GM21515 (cell line): ENCODE measurements around the gene SH2D6.
A peak's percentile ranks its signal among the peaks of the same experiment; 100 is the strongest.

Source experiments
- ATAC-seq: cut with Tn5 transposase; IDR thresholded peaks from one replicate; pipeline ENCODE4 v1.9.1; 2021; ENCODE audit not compliant: unreplicated experiment

The SH2D6 gene

DNA sequence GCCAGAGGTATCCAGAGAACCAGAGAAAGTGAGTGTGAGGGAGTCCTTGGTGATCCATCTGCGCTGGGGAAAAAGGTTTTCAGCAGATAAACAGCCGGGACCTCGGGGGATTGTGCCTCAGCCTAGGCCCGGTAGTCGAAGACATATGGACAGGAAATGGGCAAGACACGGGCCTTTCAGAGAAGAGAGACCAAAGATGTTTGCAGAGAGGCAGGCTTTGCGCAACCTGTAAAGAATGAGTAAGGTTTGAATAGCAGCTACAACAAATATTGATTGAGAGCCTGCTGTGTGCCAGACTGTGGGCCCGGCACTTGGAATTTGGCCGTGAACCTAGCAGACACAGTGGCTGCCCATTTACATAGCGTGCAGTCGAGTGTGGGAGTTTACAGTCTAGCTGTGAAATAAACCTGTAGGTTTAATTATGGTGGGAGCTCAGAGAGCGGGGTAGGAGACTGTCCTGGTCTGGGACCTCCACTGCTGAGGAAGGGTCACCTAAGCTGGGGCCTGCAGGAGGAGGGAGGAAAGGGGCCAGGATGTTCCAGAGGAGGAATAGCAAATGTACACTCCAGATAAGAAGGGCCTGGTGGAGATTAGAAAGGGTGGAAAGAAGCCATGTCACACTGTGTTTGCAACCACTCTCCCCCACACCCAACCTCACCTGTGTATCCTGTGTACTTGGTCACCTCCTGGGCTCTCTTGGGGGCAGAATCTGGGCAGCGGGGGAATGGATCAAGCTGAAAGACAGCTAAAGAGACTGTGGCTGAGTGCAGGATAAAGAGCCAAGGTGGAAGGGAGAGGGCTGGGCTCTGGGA is 3.0 kb downstream of the SH2D6 start:
- ATAC-seq = no peak

DNA sequence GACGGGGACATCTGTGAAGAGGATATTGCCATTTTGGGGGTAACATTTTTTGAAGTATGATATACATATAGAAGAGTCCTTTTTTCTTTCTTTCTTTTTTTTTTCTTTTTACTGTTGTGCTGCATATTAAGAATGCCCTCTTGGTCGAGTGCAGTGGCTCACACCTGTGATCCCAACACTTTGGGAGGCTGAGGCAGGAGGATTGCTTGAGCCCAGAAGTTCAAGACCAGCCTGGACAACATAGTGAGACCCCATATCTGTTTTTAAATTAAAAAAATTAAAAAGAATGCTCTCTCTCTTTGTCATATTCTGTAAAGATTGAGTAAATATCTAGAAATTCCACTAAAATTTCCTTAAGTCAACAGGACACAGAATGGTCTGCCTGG is 3.6 kb downstream of the SH2D6 start:
- ATAC-seq = no peak

DNA sequence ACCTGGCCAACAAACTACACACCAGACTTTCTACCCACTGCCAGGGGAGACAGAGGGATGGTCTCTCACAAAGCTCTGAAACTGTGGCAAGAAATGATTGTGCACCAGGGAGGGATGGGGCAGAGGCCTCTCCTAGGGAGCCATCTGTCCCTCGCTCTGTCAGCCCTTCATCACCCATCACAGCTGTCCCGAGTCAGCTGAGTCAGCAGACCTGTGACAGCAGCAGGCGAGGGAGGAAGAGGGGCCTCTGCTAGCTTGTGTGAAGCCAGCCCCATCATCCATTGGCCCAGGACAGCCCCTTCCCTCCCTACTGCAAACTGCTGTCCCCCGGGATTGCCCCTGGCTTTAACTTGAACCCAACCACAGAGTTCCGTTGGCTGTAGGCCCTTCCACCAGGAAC is 5.0 kb downstream of the SH2D6 start:
- ATAC-seq = no peak

DNA sequence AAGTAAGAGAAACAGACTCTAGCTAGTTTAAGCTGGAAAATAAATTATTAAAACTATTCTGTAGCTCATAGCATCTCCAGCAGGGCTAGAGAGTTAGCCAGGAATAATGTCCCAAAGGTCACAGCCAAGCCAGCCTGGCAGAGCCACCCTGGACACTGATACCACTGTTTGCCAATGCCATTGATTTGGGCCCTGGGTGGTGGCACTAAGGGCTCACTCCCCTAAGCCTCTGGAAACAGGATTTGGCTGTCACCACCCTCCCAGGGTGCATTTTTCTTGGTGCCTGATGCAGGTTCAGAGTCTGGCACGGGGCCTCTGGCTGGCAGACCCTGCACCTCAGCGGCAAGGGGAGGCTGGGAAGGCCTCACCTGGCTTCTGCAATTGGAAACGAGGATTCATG is 7.1 kb downstream of the SH2D6 start:
- ATAC-seq = no peak

DNA sequence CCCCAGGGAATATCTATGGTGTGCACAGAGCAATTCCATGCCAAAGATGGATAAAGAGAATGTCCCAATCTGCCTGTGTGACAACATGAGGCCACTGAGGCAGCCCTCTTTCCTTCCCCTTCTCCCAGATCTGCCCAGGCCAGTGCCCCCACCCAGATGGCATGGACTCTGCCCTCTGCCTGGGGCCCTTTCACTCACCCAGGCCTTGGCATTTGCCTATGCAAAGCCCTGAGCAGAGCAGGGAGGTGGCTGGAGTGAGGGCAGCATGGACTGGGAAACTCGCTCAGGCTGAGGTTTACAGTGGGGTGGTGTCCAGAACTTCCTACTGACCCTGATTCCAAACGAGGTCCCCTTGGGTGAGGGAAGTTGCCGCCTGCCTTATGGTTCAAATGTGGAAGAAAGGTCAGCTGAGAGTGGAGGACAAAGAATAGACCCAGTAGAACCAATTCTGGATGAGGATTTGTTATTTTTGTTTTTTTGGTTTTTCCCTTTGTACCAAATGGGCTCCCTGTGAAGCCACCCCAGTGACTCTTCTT is 8.9 kb downstream of the SH2D6 start:
- no peak for ATAC-seq

DNA sequence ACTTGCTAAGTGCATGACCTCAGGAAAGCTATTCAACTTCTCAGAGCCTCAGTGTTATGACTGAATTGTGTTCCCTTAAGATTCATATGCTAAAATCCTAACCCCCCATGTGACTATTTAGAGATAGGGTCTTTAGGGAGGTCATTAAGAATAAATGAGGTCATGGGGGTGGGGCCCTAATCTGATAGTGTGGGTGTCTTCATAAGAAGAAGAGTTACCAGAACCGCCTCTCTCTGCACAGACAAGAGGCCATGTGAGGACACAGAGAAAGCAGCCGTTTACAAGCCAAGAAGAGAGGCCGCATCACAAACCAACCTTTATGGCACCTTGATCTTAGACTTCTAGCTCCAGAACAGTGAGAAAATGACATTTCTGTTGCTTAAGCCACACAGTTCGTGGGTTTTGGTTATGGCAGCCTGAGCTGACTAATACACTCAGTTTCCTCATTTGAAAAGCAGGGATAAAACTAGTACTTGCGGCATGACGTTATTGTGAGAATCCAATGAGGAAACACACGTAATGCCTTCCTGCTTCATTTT is 9.9 kb downstream of the SH2D6 start:
- ATAC-seq = no peak

DNA sequence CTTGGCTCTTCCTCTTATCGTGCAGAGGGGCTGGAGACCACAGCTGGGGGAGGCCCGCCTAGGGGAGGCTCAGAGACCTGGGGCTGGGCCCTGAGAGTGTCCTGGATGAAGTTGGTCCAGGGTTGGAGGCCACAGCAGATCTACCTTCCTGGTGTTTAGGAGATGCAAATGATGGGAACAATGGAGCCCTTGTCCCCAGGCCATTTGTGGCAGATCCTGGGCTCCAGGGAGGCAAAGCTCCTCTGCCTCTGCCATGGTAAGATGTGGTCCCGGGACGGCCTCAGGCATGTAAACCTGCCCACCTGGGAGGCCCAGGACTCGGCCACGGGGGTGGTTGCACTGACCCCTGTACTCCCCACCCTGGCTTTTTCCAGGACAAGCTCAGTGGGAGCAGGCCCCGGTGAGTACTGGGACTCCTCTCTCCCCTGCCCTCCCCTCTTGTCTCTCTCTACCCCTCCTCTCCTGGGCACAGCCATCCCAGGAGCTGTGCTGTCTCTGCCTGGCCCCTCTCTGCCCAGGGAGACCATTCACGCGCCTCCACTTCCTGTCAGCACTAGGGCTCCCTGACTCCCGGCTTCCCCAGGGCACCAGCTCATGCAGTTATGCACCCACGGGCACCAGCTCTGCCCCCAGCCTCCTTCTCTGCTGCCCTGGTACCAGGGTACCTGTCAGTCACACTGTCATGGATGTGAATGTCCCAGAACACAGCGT is 10.9 kb downstream of the SH2D6 start:
- ATAC-seq = no peak

DNA sequence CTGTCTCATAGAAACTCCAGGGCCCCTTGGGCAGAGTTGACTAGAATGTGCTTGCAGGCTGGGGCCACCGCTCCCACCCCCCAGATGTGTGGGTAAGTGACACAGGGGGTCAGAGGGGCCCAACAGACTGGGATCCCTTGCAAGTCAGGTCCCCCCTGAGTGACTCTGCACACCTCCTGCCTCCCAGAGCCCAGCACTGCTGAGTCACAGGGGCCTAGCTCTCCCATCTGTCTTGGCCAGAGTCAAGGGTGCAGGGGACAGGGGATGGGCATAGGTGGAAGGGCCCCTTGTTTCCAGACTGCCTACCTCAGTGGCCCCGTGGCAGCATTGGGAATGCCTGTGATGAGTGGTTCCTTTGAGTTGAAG is 11.4 kb downstream of the SH2D6 start:
- no peak for ATAC-seq

DNA sequence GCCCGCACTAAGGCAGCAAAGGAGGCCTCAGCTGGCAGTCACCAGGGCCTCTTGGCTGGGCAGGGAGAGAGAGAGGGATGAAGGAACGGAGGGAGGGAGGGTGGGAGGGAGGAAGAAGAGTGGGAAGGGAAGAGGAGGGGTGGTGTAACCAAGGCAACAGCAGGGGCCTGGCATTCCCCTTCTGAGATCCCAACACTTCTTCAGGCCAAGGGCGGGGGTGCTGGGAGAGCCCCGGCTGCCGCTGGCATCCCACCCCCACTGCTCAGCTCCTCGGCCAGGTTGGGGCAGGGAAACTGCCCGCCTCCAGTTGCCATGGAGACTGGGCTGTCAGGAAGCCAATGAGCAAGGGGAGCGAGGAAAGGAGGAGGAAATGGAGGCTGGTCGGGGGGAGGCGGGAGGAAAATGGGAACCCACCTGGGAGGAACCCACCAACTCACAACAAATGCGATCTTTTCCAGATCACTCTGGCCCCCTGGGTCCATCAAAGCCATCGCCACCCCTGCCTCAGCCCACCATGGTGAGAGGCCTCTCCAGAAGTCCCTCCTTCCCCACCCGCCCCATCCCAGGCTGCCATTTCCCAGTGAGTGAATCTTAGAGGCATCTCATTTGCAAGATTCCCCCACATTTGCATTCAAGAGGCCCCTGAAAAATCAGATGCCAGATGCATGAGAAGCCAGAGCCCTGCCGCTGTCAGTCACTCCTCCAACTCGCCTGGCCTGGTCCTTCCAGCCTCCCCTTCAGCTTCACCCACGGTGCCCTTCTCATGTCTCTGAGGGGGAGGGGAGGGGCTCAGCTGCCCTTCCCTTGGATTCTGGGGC is 12.4 kb downstream of the SH2D6 start:
- no peak for ATAC-seq

DNA sequence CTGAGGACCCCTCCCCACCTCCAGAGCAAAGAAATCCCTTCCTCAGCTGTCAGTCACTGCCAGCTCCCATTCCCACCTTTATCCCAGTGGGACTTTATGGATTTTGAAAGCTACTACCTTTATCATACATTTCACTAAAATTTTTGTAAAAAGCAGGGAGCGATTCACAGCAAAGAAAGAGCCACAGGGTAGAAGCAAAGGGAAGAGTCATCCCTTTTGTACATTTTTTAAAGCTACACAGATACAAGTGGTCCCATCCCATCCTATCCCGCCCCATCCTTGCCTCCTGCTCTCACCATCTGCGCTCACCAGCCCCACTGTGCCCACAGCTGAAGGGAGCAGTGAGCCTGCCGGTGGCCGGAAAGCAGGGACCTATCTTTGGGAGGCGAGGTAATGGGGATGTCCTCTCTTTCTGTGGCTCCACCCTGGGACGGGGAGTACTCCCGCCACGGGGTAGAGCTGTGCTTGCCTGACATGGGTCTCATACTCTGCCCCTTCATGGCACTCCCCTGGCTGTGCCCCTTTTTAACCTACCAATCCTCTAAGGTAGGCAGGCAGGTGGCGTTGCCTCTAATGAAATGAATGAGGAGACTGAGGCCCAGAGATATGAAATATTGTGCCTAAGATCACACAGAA is 13.2 kb downstream of the SH2D6 start:
- ATAC-seq = no peak

DNA sequence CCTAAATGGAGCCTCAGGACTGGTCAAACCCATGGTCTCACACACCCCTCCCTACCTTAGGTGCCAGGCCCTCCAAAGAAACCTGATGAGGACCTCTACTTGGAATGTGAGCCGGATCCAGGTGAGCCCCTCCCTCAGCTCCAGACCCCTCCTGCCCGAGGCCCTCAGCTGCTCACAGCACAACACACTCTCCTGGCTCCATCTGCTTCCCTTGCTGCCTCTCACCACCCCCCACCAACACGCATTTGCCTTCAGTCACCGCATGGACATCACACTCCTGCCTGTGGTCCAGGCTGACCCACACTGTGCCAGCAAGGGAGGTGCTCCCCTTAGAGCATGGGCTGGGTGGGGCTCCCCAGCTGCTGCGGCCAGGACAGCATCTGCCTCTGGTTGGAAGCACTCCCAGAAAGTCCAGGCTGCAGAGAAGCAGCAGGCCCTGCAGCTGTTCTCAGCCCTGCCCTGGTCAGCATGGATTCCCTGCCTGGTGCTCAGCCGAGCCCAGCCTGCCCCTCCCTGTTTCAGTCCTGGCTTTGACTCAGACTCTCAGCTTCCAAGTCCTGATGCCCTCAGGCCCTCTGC is 15.1 kb downstream of the SH2D6 start:
- no peak for ATAC-seq

DNA sequence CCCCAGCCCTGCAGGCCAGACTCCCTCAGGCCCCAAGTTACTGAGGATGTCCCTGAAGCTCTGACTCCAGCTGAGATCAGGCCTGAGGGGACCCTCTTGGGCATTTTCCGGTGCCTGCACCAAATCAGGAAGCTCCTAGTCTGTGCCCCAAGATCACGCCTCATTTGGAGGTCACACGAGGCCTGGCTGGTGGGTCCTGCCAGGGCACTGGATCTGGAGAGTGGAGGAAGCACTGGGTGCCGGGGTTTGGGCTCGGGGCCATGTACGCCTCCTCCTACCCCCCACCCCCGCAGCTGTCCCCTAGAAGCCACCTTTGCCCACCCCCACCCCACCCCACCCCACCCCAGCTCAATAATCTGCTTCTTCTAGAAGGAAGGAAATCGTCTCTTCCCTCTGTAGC is 16.2 kb downstream of the SH2D6 start:
- ATAC-seq = no peak

DNA sequence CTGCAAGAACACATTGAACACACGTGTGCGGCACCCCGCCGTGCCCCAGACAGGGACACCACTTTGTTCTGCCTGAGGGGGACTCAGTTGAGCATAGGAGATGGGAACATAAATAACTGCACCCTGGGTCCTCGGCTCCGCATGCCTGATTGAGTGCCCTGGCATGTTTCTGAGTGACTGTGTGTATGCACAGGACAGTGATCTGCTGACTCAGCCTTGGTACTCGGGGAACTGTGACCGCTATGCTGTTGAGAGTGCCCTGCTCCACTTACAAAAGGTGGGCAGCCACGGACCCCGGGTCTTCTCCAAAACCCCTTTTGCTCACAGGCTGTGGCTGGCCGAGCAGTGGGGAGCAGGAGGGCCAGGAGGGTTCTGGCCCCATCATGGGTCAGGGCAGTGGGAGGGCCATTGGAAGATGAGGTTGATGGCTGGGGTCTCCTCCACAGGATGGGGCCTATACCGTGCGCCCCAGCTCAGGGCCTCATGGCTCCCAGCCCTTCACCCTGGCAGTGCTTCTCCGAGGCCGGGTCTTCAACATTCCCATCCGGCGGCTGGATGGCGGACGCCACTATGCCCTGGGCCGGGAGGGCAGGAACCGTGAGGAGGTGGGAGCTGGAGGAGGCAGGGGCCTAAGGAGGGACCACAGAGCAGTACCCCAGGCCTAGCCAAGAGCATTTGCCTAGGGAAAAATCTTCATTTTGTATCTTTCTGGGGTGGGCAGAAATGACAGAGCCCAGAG is 16.9 kb downstream of the SH2D6 start:
- ATAC-seq = no peak

DNA sequence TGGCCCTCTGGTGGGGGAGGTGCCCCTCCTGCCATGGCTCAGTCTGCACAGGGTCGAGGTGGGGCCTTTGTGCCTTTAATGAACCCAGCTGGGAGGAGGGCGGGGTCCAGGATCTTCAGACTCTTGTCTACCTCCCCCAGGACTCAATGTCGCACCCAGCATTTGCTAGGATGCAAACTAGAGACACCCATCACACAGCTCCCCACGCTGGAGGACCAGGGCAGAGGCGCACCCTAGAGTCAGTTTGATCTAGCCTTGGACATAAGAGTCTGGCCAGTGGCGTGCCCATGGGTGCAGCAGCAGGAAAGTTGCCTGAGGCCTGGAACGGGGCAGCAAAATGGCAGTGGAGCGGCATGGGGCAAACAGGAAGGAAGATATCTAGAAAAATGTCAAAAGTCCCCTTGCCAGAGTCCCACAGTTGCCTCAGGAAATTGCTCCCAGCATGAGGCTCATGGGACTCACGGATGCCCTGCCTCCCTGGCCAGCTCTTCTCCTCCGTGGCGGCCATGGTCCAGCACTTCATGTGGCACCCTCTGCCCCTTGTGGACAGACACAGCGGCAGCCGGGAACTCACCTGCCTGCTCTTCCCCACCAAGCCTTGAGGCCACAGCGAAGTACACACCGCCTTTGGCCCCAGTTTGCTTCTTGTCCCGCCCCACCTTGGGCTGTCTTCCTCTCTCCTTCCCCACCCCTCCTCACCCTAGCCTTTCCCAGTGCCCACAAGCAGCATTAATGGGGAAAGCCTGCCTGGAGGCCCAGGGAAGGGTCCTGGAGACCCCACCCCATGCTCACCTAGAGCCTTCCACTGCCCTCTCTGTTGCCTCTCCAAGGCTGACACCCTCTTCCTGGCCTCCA is 17.7 kb downstream of the SH2D6 start:
- no peak for ATAC-seq

DNA sequence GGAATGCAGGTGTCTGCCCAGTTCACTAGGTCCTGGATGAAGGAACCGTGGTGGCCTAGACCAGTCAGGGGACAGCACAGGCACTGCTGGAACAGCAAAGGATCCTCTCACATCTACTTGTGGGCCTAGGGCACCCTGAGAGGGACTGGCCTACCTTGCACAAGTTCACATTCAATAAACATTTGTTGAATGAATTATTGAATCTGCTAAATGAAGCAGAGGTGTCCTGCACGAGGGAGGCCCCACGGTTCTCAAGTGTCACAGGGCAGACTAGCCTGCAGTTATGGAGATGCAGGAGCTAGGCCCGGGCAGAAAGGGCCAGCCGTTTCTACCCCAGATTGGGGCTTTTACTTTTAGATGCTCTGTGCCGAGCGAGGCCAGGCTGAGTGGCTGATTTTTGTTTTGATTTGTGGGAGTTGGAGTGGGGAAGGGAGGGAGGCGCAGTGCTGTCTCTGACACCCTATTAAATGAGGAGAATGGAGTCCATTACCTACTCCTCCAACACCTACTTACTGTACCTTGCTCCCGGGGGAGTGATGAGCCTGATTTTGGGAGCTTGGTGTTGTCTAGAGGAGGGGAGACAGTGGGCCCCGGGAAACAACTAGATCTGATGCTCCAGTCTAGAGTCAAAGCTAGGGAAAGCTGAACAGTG is 18.4 kb downstream of the SH2D6 start:
- no peak for ATAC-seq

DNA sequence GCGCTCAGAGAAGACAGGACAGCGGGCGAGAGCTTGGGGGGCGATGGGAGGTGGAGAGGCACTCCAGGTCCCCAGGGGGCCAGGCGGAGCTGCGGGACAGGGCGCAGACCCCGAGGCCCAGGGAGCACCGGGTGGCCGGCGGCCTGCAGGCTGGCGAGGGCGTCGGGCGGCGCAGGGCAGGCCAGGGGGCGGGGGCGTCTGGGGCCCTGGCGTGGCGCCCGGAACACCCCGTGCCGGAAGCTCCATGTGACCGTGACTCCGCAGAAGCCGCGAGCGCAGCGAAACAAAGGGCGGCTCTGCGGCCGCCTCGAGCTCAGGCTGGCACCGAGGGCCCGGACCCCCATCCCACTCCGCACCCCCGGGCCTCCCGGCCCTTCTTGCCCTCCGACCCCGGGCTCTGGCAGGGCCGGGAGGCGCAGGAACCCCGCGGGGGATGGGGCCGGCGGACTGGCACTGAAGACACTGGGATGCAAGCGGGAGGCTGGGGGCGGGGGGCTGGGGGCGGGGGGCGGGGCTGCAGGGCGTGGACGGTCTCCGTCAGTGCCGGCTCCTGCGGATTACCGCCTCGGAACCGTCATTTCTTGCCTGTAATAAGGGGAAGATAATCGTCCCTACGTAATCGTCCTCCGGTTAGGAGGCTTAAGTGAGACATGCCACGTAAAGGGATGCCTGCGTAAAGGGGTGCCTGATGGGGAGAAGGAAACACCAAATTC is 19.1 kb downstream of the SH2D6 start:
- peak; percentile 78 for ATAC-seq

DNA sequence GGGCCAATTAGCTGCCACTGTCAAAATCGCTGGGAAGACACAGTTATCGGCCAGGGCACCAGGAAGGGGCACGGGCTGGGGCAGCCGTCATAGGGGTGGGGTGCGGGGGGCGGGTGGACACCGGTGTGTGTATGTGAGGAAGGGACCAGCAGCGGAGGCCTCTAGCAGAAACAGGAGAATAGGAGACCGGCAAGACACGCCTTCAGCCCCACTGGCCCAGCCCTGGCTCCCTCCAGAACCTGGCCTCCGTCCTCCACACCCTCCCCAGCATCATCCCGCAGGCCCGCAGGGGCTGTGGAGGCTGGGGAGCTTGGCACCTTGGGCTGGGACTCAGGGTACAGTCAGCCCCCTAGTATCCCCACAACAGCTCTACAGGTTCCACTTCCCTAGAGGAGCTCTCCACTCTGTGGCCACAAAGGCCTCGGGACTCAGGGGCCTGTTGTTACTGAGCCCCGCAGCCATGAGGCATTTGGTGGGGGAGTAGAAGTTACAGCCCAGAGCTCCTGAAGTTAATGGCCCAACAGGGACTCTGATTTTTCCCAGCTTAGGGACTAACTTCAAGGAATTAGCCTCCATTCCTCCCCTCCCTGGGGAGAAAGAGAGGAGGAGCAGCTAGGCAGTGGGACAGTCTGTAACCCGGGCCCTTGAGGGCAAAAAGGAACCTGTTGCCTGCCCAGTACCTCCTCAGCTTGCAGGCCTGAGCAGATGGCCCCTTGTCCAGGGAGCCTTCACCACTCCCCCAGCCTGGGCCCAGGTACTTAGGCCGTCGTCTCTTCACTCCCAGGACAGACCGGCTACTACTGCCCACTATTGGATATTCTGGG is 19.9 kb downstream of the SH2D6 start:
- no peak for ATAC-seq
